PC-9 (cell line): ENCODE results near the gene TCTN2. TPM values are rescaled to one million over a fixed set of nuclear protein-coding genes. Genes with fewer than 3 reads are reported as not detected.

Experiments
- BruUV-seq: library from RNA; stranded (reverse); fragments of 400-500 nt; replicated peaks from 2 replicates; lab custom pipeline; 2021; lab: Mats Ljungman, UMichigan
- CTCF ChIA-PET: fragments of 300-600 bp; sonication (Branson Sonifier 250); formaldehyde crosslinking; loops from one replicate; lab custom pipeline; 2022; ENCODE audit warnings: antibody characterized with exemption; lab: Charles Lee
- POLR2A ChIA-PET: fragments of 300-600 bp; sonication (Branson Sonifier 250); formaldehyde crosslinking; loops from one replicate; lab custom pipeline; 2022; ENCODE audit warnings: antibody characterized with exemption; ENCODE audit not compliant: unreplicated experiment; lab: Charles Lee
- DNase-seq, 2 experiments: peaks; one replicate each; pipeline versions ENCODE4 v3.0.0 to v3.0.0-alpha.2; 2015 to 2022; ENCODE audit warnings: mixed read lengths in 1 of 2
- H2AFZ ChIP-seq: fragments of 200-600 bp; sonication (generic); 2 replicates; pipeline ENCODE4 v1.8.1; 2017; ENCODE audit warnings: antibody characterized with exemption
- H3F3A ChIP-seq: fragments of 200-600 bp; sonication (generic); 2 replicates; pipeline ENCODE4 v1.8.1; 2017; ENCODE audit warnings: antibody characterized with exemption, mild to moderate bottlenecking, low read depth; ENCODE audit not compliant: insufficient read depth
- H3K27ac ChIP-seq: fragments of 200-600 bp; sonication (generic); 2 replicates; pipeline ENCODE4 v1.6.1; 2016; ENCODE audit warnings: mixed run types
- H3K27me3 ChIP-seq: fragments of 200-600 bp; sonication (generic); 2 replicates; pipeline ENCODE4 v1.6.1; 2016; ENCODE audit warnings: low read depth, mixed run types; ENCODE audit not compliant: insufficient read depth
- H3K36me3 ChIP-seq: fragments of 200-600 bp; sonication (generic); 2 replicates; pipeline ENCODE4 v1.6.1; 2016; ENCODE audit warnings: low read depth, mixed run types
- H3K4me1 ChIP-seq: fragments of 200-600 bp; sonication (generic); replicated peaks from 2 replicates; pipeline ENCODE4 v1.6.1; 2016; ENCODE audit warnings: mixed run types; ENCODE audit not compliant: insufficient read depth
- H3K4me2 ChIP-seq: fragments of 200-600 bp; sonication (generic); 2 replicates; pipeline ENCODE4 v1.6.1; 2017; ENCODE audit warnings: mixed run types
- H3K4me3 ChIP-seq: fragments of 200-600 bp; sonication (generic); 2 replicates; pipeline ENCODE4 v1.6.1; 2016; ENCODE audit warnings: mixed run types
- H3K79me2 ChIP-seq: fragments of 200-600 bp; sonication (generic); 2 replicates; pipeline ENCODE4 v1.6.1; 2017; ENCODE audit warnings: low read depth, mixed run types
- H3K9me2 ChIP-seq: fragments of 200-600 bp; sonication (generic); 2 replicates; pipeline ENCODE4 v1.8.1; 2017; ENCODE audit warnings: mild to moderate bottlenecking; ENCODE audit not compliant: insufficient read depth
- H3K9me3 ChIP-seq: fragments of 200-600 bp; sonication (generic); 2 replicates; pipeline ENCODE4 v1.8.1; 2016; ENCODE audit warnings: low read depth; ENCODE audit not compliant: insufficient read depth
- H4K20me1 ChIP-seq: fragments of 200-600 bp; sonication (generic); 2 replicates; pipeline ENCODE4 v1.8.1; 2017; ENCODE audit not compliant: insufficient read depth
- CTCF ChIP-seq: fragments of 200-600 bp; sonication (generic); conservative IDR thresholded peaks from 2 replicates; pipeline ENCODE4 v1.6.1; 2017; ENCODE audit warnings: mixed run types, antibody characterized with exemption, mild to moderate bottlenecking, moderate library complexity
- EZH2 ChIP-seq: fragments of 200-600 bp; sonication (generic); IDR thresholded peaks from 2 replicates; pipeline ENCODE4 v1.8.0; 2017; ENCODE audit warnings: antibody characterized with exemption, low read depth
- intact Hi-C: fragments of 100-400 bp; cut with micrococcal nuclease; formaldehyde crosslinking; loops from one replicate; pipeline ENCODE4 v1.10.0; 2022; ENCODE audit not compliant: unreplicated experiment
- total RNA-seq: library from RNA; stranded (reverse); gene quantifications from 2 replicates; pipeline ENCODE4 v1.2.3, GENCODE V29; 2021

TCTN2 gene
- total RNA-seq, 1 experiment from 2014 or later: 21.9 TPM

- no peak for DNase-seq
- Histone ChIP-seq H3F3A (no peaks in the 10 kb centered on the region; the same call in 1 of the 2 replicates), H3K4me3 (peak overlapping the region; percentile 70), H3K9me2 (no peaks in the 10 kb centered on the region), H3K79me2 (peaks cover 7% of the 10 kb centered on the region; the same call in 1 of the 2 replicates), H3K27me3 (no peaks in the 10 kb centered on the region), H4K20me1 (no peaks in the 10 kb centered on the region), H2AFZ (peak overlapping the region; percentile 80), H3K36me3 (no peaks in the 10 kb centered on the region), H3K27ac (no peak overlapping the region), H3K4me1 (peaks cover 9% of the 10 kb centered on the region), H3K4me2 (peak overlapping the region; percentile 88), H3K9me3 (no peaks in the 10 kb centered on the region)
- ChIA-PET POLR2A (interaction anchor here (0.7 kb wide), 1 partner anchor 445 kb away, joined by 3 read pairs; no protein-coding TSS in a partner anchor), CTCF (interaction anchor here (0.5 kb wide), 1 partner anchor 1152 kb away, joined by 3 read pairs; no protein-coding TSS in a partner anchor)
- intact Hi-C loops: no loop called here
- TF ChIP-seq CTCF (no peak), EZH2 (no peak)
- BruUV-seq: no TSS peak
Measured at GRCh38 chr12:123712780-123713319, 41.9 kb downstream of the TCTN2 start.

GRCh38 chr12:123713398-123713797, 42.5 kb downstream of the TCTN2 start:
- peaks cover 7% of the 10 kb centered on the region; the same call in 1 of the 2 replicates for H3K79me2 ChIP-seq
- POLR2A ChIA-PET: no interaction called here
- intact Hi-C loops: no loop called here
- peak overlapping the region; percentile 88 for H3K4me2 ChIP-seq
- TSS peak; percentile 33 for BruUV-seq
- peaks cover 9% of the 10 kb centered on the region for H3K4me1 ChIP-seq
- H4K20me1 ChIP-seq: no peaks in the 10 kb centered on the region
- H3K9me3 ChIP-seq: no peaks in the 10 kb centered on the region
- no peak for TF ChIP-seq CTCF
- no peak for TF ChIP-seq EZH2
- H3K27ac ChIP-seq: no peak overlapping the region
- H3K9me2 ChIP-seq: no peaks in the 10 kb centered on the region
- CTCF ChIA-PET: interaction anchor here (0.5 kb wide), 1 partner anchor 1151 kb away, joined by 3 read pairs; no protein-coding TSS in a partner anchor
- DNase-seq: peak in 1 of 2 experiments; percentile 4
- H3K4me3 ChIP-seq: peak overlapping the region; percentile 70
- no peaks in the 10 kb centered on the region for H3K36me3 ChIP-seq
- H3K27me3 ChIP-seq: no peaks in the 10 kb centered on the region
- H2AFZ ChIP-seq: no peak overlapping the region; the same call in 1 of the 2 replicates
- H3F3A ChIP-seq: no peaks in the 10 kb centered on the region; the same call in 1 of the 2 replicates

GRCh38 chr12:123713823-123714585, 43.1 kb downstream of the TCTN2 start:
- DNase-seq: no peak
- Histone ChIP-seq H3K79me2 (peaks cover 7% of the 10 kb centered on the region; the same call in 1 of the 2 replicates), H2AFZ (no peak overlapping the region), H3K27ac (no peak overlapping the region), H3K9me2 (no peaks in the 10 kb centered on the region), H3K9me3 (no peaks in the 10 kb centered on the region), H3K27me3 (no peaks in the 10 kb centered on the region), H4K20me1 (no peaks in the 10 kb centered on the region), H3K4me3 (peak overlapping the region; percentile 70; the same call in 1 of the 2 replicates), H3K4me2 (peak overlapping the region; percentile 88), H3F3A (no peaks in the 10 kb centered on the region; the same call in 1 of the 2 replicates), H3K4me1 (peaks cover 9% of the 10 kb centered on the region), H3K36me3 (no peaks in the 10 kb centered on the region)
- POLR2A ChIA-PET: no interaction called here
- TF ChIP-seq CTCF (no peak), EZH2 (no peak)
- BruUV-seq: no TSS peak
- intact Hi-C loops: no loop called here
- CTCF ChIA-PET: interaction anchor here (0.6 kb wide), 1 partner anchor 244 kb away, joined by 3 read pairs; no protein-coding TSS in a partner anchor
